D721Med (cell line): ENCODE measurements around the gene SLC39A5.

Experiments used
- DNase-seq: peaks from one replicate; pipeline ENCODE4 v3.0.0; 2011; ENCODE audit warnings: low spot score; ENCODE audit not compliant: insufficient read length
- FAIRE-seq: peaks from 2 replicates; lab custom pipeline; 2011; peaks lifted over from hg19 to GRCh38; lab: Jason Lieb, UNC
- CTCF ChIP-seq: IDR thresholded peaks from 2 replicates; pipeline ENCODE4 v1.5.1; 2012; ENCODE audit warnings: mild to moderate bottlenecking, control low read depth; ENCODE audit not compliant: insufficient read depth; ENCODE audit errors: missing control alignments

SLC39A5 gene

GRCh38 chr12:56256326-56256960 is 26.6 kb downstream of the SLC39A5 start:
- DNase-seq (no peak), FAIRE-seq (no peak)
- no peak for TF ChIP-seq CTCF

- FAIRE-seq = no peak
- no peak for DNase-seq
- no peak for TF ChIP-seq CTCF
Measured at GRCh38 chr12:56257071-56257470, 27.2 kb downstream of the SLC39A5 start.

GRCh38 chr12:56257491-56258067 is 27.7 kb downstream of the SLC39A5 start:
- DNase-seq (no peak), FAIRE-seq (no peak)
- TF ChIP-seq CTCF = no peak

- DNase-seq = peak; percentile 77
- no peak for FAIRE-seq
- TF ChIP-seq CTCF = peak; percentile 55
Measured at GRCh38 chr12:56258068-56258819, 28.4 kb downstream of the SLC39A5 start, which contains the start of gene ANKRD52. TSS of gene ANKRD52 (minus strand) at chr12:56258384. CDS start at chr12:56258269, 115 bp downstream.

GRCh38 chr12:56258820-56259183 is 29.0 kb downstream of the SLC39A5 start:
- no peak for TF ChIP-seq CTCF
- DNase-seq (no peak), FAIRE-seq (no peak)

- FAIRE-seq = no peak
- DNase-seq = no peak
- no peak for TF ChIP-seq CTCF
Measured at GRCh38 chr12:56260380-56260779, 30.5 kb downstream of the SLC39A5 start.
